Smooth muscle cell (in vitro differentiated cells): ENCODE measurements around the gene LRRC56. TPM values are rescaled to one million over a fixed set of nuclear protein-coding genes. Genes with fewer than 3 reads are reported as not detected.

Experiments used
- DNase-seq: peaks from one replicate; lab custom pipeline; 2025; ENCODE audit not compliant: unreplicated experiment; lab: John Stamatoyannopoulos, UW
- H2AFZ ChIP-seq: fragments of 200-600 bp; sonication (generic); 2 replicates; pipeline ENCODE4 v1.6.0; 2016; ENCODE audit warnings: antibody characterized with exemption, low read depth, mild to moderate bottlenecking
- H3F3A ChIP-seq: fragments of 200-600 bp; sonication (generic); 2 replicates; pipeline ENCODE4 v1.6.0; 2017; ENCODE audit warnings: antibody characterized with exemption, low read depth
- H3K27ac ChIP-seq: fragments of 200-600 bp; sonication (generic); 2 replicates; pipeline ENCODE4 v1.5.1; 2016; ENCODE audit warnings: low read depth, mild to moderate bottlenecking
- H3K27me3 ChIP-seq: fragments of 200-600 bp; sonication (generic); 2 replicates; pipeline ENCODE4 v1.6.1; 2016; ENCODE audit warnings: low read depth, mild to moderate bottlenecking
- H3K36me3 ChIP-seq: fragments of 200-600 bp; sonication (generic); 2 replicates; pipeline ENCODE4 v1.5.1; 2016; ENCODE audit warnings: low read depth
- H3K4me1 ChIP-seq: fragments of 200-600 bp; sonication (generic); 2 replicates; pipeline ENCODE4 v1.5.1; 2016; ENCODE audit warnings: low read depth
- H3K4me2 ChIP-seq: fragments of 200-600 bp; sonication (generic); 2 replicates; pipeline ENCODE4 v1.6.0; 2016; ENCODE audit warnings: mild to moderate bottlenecking
- H3K4me3 ChIP-seq: fragments of 200-600 bp; sonication (generic); 2 replicates; pipeline ENCODE4 v1.5.1; 2016; ENCODE audit warnings: mild to moderate bottlenecking
- H3K79me2 ChIP-seq: fragments of 200-600 bp; sonication (generic); 2 replicates; pipeline ENCODE4 v1.6.0; 2016; ENCODE audit warnings: low read depth, mild to moderate bottlenecking
- H3K9ac ChIP-seq: fragments of 200-600 bp; sonication (generic); 2 replicates; pipeline ENCODE4 v1.6.0; 2016; ENCODE audit warnings: low read depth
- H3K9me3 ChIP-seq: fragments of 200-600 bp; sonication (generic); replicated peaks from 2 replicates; pipeline ENCODE4 v1.5.1; 2016; ENCODE audit warnings: low read depth
- H4K20me1 ChIP-seq: fragments of 200-600 bp; sonication (generic); 2 replicates; pipeline ENCODE4 v1.6.0; 2016; ENCODE audit warnings: low read depth
- WGBS: methylation state at CpG from one replicate; pipeline ENCODE4 v1.1.7; 2016; ENCODE audit warnings: low lambda C conversion rate; 5-methylcytosine and 5-hydroxymethylcytosine counted together
- polyA plus RNA-seq: library from polyadenylated mRNA; unstranded; fragments of >200 nt; fragmentation: Nextera tagmentation; extraction: Ambion mirVana; gene quantifications from 2 replicates; pipeline ENCODE4 v1.2.1, GENCODE V29; 2016
- total RNA-seq: library from RNA; depleted of rRNA; stranded (reverse); fragments of >200 nt; gene quantifications from 2 replicates; pipeline ENCODE4 v1.2.3, GENCODE V29; 2014
- TF ChIP-seq, protein P1 (sequence below): fragments of 200-600 bp; sonication (generic); IDR thresholded peaks from 2 replicates; pipeline ENCODE4 v1.5.1; 2017; ENCODE audit warnings: borderline replicate concordance, mild to moderate bottlenecking, antibody characterized with exemption; ENCODE audit not compliant: insufficient read depth, poor library complexity, severe bottlenecking

The LRRC56 gene
- total and polyA plus RNA-seq, 2 experiments from 2014 or later: 0.31 to 1.5 TPM

DNA sequence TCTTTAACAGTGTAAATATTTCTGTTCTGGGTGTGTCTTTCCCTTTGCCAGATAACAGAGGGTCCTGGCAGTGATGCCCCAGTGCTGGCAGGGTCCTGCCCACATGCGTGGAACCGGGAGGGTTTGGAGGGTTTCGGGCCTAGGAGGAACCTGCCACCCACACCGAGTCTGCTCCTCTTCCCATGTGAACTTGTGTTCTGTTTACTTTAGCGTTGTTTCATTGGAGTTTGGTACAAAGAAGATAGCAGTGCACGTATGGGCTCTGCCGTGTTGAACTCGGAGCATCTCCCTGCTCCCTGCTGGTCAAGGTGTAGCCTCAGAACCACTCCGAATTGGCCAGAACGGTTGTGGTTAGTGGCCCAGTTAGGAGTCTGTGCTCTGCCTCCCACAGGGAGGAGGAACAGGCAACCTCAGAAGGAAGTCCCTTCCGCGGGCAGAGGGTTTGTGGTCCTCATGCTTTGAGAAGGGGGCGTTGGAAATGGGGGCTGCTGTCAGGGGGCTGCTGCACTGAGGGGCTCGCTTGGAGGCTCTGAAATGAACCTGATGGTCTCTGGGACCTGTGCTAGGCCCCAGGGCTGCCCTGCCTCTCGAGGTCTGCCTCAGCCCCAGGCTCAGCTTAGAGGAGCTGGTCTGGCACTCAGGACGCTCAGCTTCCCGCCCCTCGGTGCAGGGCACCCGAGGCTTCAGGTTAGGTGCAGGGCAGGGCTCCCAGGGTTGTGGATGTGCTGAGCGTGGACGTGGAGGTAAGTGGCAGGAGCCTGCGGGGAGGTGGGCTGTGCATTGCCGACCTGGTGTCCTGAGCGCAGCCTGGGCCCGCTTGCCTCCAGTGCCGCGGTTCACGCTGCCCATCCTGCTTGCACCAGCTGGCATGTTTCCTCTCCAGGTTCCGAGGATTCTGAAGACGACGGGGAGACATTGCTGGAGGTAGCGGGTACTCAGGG lies 49.3 kb downstream of the LRRC56 start:
- Histone ChIP-seq H3K79me2 (peaks cover 58% of the 10 kb centered on the region), H3K36me3 (peaks cover 6% of the 10 kb centered on the region), H3K27ac (peak overlapping the region; percentile 95), H3K4me3 (no peak overlapping the region), H3K4me2 (no peak overlapping the region), H3K27me3 (no peaks in the 10 kb centered on the region), H3K4me1 (no peaks in the 10 kb centered on the region), H3K9ac (no peak overlapping the region), H2AFZ (no peak overlapping the region), H3F3A (no peaks in the 10 kb centered on the region), H4K20me1 (peaks cover 98% of the 10 kb centered on the region), H3K9me3 (no peaks in the 10 kb centered on the region)
- TF ChIP-seq, protein P1, sequence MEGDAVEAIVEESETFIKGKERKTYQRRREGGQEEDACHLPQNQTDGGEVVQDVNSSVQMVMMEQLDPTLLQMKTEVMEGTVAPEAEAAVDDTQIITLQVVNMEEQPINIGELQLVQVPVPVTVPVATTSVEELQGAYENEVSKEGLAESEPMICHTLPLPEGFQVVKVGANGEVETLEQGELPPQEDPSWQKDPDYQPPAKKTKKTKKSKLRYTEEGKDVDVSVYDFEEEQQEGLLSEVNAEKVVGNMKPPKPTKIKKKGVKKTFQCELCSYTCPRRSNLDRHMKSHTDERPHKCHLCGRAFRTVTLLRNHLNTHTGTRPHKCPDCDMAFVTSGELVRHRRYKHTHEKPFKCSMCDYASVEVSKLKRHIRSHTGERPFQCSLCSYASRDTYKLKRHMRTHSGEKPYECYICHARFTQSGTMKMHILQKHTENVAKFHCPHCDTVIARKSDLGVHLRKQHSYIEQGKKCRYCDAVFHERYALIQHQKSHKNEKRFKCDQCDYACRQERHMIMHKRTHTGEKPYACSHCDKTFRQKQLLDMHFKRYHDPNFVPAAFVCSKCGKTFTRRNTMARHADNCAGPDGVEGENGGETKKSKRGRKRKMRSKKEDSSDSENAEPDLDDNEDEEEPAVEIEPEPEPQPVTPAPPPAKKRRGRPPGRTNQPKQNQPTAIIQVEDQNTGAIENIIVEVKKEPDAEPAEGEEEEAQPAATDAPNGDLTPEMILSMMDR: no peak
- WGBS: 98% methylated on average over 32 of the region's 32 CpGs
- no peak for DNase-seq

DNA sequence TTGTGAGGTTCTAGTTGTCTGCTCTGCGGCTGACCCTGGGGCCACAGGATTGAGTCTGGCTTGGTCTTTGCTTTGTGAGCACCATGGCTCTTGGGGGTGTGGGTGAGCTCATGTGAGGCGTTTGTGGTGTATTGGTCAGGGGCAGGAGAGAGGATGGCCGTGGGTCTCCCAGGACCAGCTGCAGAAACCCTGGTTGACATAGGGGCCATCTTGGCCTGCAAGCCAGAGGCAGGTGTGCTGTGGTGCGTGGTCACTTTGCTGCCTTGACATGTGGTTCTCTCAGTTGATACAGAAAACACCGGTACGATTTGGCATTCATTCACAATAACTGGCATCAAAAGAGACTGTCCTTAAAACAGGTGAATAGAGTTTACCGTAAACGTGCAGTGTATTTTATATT lies 50.2 kb downstream of the LRRC56 start:
- no peak for DNase-seq
- Histone ChIP-seq H2AFZ (no peak overlapping the region), H3F3A (no peaks in the 10 kb centered on the region), H3K27me3 (no peaks in the 10 kb centered on the region), H3K9me3 (no peaks in the 10 kb centered on the region), H3K36me3 (peaks cover 6% of the 10 kb centered on the region), H3K79me2 (peaks cover 52% of the 10 kb centered on the region), H4K20me1 (peaks cover 93% of the 10 kb centered on the region), H3K27ac (peak overlapping the region; percentile 95), H3K4me2 (peak overlapping the region; percentile 14), H3K9ac (no peak overlapping the region), H3K4me1 (no peaks in the 10 kb centered on the region), H3K4me3 (no peak overlapping the region)
- WGBS: 88% methylated on average over 8 of the region's 8 CpGs
- TF ChIP-seq, protein P1: no peak

DNA sequence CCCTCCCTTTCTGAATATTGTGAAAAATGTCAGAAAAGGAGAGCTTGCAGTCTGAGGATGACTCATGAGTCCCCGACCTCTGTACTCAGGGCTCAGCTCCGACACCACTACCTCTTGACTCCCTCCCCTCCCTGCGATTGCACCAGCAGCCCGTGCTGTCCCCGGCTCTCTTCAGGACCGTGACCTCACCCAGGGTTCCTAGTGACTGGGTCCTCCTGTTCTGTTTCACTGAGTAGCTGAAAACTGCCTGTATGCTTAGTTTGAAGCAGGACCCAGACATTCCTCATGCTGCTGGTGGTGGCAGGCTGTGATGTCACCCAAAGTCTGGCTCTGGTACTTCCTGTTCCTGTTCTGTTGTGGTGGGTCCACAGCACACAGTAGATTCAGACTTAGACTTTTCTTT lies 50.7 kb downstream of the LRRC56 start:
- Histone ChIP-seq H3K27ac (peak overlapping the region; percentile 95), H3K9ac (peak overlapping the region; percentile 64), H3K4me2 (peak overlapping the region; percentile 14), H2AFZ (no peak overlapping the region), H3K79me2 (peaks cover 48% of the 10 kb centered on the region), H3K27me3 (no peaks in the 10 kb centered on the region), H3K9me3 (no peaks in the 10 kb centered on the region), H3K4me1 (no peaks in the 10 kb centered on the region), H3K36me3 (peaks cover 6% of the 10 kb centered on the region), H4K20me1 (peaks cover 90% of the 10 kb centered on the region), H3F3A (no peaks in the 10 kb centered on the region), H3K4me3 (no peak overlapping the region)
- DNase-seq: no peak
- TF ChIP-seq, protein P1: no peak
- WGBS: 9% methylated on average over 6 of the region's 6 CpGs

DNA sequence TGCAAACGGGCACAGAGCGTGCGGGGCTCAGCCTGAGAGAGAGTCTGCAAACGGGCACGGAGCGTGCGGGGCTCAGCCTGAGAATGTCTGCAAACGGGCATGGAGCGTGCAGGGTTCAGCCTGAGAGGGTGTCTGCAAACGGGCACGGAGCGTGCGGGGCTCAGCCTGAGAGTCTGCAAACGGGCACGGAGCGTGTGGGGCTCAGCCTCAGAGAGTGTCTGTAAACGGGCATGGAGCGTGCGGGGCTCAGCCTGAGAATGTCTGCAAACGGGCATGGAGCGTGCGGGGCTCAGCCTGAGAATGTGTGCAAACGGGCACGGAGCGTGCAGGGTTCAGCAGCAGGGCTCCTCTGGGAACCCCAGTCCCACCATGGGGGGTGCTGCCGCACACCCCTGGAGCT lies 52.5 kb downstream of the LRRC56 start:
- Histone ChIP-seq H3K9me3 (no peaks in the 10 kb centered on the region), H3K4me2 (no peak overlapping the region), H2AFZ (no peak overlapping the region), H4K20me1 (peaks cover 89% of the 10 kb centered on the region), H3K4me3 (no peak overlapping the region), H3F3A (no peaks in the 10 kb centered on the region), H3K9ac (no peak overlapping the region), H3K4me1 (no peaks in the 10 kb centered on the region), H3K36me3 (peaks cover 6% of the 10 kb centered on the region), H3K27ac (no peak overlapping the region), H3K79me2 (peaks cover 37% of the 10 kb centered on the region), H3K27me3 (no peaks in the 10 kb centered on the region)
- TF ChIP-seq, protein P1: no peak
- WGBS: 99% methylated on average over 23 of the region's 26 CpGs
- DNase-seq: no peak
